ENCODE measurements around the gene EID3.

DNA sequence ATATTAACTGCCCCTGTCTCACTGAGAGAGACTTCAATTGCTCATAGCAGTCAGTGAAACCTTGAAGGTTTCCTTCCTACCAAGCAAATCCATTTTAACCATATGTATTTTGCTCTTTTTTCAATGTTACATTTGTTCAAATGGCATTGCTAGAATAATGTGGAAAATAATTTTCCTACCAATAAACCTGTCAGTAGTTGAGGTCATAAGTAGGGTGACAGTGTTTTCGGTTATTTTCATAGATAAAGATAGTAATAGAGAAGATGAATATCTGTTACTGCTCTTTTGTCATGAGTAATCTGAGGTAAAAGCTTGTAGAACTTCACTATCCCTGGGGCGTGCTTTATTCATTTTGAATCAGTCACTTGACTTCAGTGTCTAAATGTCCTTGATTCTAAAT lies 32.6 kb downstream of the EID3 start:
- TF ChIP-seq, protein P1, sequence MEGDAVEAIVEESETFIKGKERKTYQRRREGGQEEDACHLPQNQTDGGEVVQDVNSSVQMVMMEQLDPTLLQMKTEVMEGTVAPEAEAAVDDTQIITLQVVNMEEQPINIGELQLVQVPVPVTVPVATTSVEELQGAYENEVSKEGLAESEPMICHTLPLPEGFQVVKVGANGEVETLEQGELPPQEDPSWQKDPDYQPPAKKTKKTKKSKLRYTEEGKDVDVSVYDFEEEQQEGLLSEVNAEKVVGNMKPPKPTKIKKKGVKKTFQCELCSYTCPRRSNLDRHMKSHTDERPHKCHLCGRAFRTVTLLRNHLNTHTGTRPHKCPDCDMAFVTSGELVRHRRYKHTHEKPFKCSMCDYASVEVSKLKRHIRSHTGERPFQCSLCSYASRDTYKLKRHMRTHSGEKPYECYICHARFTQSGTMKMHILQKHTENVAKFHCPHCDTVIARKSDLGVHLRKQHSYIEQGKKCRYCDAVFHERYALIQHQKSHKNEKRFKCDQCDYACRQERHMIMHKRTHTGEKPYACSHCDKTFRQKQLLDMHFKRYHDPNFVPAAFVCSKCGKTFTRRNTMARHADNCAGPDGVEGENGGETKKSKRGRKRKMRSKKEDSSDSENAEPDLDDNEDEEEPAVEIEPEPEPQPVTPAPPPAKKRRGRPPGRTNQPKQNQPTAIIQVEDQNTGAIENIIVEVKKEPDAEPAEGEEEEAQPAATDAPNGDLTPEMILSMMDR (IDR thresholded peaks at IDR 0.05; ENCODE audit: control extremely low read depth in 1 of 3, insufficient read depth in 1 of 3, low read depth in 1 of 3, low read length in 3 of 3), result no peak
- TF ChIP-seq ASH2L (IDR thresholded peaks at IDR 0.05; ENCODE audit: low read length), result no peak
- TF ChIP-seq POLR2A (IDR thresholded peaks at IDR 0.05; ENCODE audit: control extremely low read depth in 1 of 2, low read depth in 2 of 2, low read length in 2 of 2), result no peak
- no peak for TF ChIP-seq BACH1 (IDR thresholded peaks at IDR 0.05; ENCODE audit: low read length)
- TF ChIP-seq, protein P2, sequence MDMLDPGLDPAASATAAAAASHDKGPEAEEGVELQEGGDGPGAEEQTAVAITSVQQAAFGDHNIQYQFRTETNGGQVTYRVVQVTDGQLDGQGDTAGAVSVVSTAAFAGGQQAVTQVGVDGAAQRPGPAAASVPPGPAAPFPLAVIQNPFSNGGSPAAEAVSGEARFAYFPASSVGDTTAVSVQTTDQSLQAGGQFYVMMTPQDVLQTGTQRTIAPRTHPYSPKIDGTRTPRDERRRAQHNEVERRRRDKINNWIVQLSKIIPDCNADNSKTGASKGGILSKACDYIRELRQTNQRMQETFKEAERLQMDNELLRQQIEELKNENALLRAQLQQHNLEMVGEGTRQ (IDR thresholded peaks at IDR 0.05; ENCODE audit: low read length), result no peak
- TF ChIP-seq, protein P3, sequence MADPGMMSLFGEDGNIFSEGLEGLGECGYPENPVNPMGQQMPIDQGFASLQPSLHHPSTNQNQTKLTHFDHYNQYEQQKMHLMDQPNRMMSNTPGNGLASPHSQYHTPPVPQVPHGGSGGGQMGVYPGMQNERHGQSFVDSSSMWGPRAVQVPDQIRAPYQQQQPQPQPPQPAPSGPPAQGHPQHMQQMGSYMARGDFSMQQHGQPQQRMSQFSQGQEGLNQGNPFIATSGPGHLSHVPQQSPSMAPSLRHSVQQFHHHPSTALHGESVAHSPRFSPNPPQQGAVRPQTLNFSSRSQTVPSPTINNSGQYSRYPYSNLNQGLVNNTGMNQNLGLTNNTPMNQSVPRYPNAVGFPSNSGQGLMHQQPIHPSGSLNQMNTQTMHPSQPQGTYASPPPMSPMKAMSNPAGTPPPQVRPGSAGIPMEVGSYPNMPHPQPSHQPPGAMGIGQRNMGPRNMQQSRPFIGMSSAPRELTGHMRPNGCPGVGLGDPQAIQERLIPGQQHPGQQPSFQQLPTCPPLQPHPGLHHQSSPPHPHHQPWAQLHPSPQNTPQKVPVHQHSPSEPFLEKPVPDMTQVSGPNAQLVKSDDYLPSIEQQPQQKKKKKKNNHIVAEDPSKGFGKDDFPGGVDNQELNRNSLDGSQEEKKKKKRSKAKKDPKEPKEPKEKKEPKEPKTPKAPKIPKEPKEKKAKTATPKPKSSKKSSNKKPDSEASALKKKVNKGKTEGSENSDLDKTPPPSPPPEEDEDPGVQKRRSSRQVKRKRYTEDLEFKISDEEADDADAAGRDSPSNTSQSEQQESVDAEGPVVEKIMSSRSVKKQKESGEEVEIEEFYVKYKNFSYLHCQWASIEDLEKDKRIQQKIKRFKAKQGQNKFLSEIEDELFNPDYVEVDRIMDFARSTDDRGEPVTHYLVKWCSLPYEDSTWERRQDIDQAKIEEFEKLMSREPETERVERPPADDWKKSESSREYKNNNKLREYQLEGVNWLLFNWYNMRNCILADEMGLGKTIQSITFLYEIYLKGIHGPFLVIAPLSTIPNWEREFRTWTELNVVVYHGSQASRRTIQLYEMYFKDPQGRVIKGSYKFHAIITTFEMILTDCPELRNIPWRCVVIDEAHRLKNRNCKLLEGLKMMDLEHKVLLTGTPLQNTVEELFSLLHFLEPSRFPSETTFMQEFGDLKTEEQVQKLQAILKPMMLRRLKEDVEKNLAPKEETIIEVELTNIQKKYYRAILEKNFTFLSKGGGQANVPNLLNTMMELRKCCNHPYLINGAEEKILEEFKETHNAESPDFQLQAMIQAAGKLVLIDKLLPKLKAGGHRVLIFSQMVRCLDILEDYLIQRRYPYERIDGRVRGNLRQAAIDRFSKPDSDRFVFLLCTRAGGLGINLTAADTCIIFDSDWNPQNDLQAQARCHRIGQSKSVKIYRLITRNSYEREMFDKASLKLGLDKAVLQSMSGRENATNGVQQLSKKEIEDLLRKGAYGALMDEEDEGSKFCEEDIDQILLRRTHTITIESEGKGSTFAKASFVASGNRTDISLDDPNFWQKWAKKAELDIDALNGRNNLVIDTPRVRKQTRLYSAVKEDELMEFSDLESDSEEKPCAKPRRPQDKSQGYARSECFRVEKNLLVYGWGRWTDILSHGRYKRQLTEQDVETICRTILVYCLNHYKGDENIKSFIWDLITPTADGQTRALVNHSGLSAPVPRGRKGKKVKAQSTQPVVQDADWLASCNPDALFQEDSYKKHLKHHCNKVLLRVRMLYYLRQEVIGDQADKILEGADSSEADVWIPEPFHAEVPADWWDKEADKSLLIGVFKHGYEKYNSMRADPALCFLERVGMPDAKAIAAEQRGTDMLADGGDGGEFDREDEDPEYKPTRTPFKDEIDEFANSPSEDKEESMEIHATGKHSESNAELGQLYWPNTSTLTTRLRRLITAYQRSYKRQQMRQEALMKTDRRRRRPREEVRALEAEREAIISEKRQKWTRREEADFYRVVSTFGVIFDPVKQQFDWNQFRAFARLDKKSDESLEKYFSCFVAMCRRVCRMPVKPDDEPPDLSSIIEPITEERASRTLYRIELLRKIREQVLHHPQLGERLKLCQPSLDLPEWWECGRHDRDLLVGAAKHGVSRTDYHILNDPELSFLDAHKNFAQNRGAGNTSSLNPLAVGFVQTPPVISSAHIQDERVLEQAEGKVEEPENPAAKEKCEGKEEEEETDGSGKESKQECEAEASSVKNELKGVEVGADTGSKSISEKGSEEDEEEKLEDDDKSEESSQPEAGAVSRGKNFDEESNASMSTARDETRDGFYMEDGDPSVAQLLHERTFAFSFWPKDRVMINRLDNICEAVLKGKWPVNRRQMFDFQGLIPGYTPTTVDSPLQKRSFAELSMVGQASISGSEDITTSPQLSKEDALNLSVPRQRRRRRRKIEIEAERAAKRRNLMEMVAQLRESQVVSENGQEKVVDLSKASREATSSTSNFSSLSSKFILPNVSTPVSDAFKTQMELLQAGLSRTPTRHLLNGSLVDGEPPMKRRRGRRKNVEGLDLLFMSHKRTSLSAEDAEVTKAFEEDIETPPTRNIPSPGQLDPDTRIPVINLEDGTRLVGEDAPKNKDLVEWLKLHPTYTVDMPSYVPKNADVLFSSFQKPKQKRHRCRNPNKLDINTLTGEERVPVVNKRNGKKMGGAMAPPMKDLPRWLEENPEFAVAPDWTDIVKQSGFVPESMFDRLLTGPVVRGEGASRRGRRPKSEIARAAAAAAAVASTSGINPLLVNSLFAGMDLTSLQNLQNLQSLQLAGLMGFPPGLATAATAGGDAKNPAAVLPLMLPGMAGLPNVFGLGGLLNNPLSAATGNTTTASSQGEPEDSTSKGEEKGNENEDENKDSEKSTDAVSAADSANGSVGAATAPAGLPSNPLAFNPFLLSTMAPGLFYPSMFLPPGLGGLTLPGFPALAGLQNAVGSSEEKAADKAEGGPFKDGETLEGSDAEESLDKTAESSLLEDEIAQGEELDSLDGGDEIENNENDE (IDR thresholded peaks at IDR 0.05; ENCODE audit: insufficient replicate concordance, low read length), result no peak
